Stimulated activated CD4-positive, alpha-beta T cell treated with anti-CD3 and anti-CD28 coated beads, TNF-alpha, amount 100 ng/mL, for 48 hours (primary cell): ENCODE data around the gene ARHGEF17.

Source experiments
- DNase-seq, 3 donors: peaks; one replicate each; pipeline ENCODE4 v3.0.0-alpha.2; 2020; ENCODE audit warnings: low read depth in 3 of 3

ARHGEF17 gene

GRCh38 chr11:73358071-73358470, 50.0 kb downstream of the ARHGEF17 start:
- no peak for DNase-seq

- no peak for DNase-seq
These were observed 51.3 kb downstream of the ARHGEF17 start for GRCh38 chr11:73359341-73359740.

- DNase-seq, result no peak
These were observed 52.1 kb downstream of the ARHGEF17 start for GRCh38 chr11:73359930-73360742.

- no peak for DNase-seq
These were observed 52.8 kb downstream of the ARHGEF17 start for GRCh38 chr11:73360743-73361369.

- no peak for DNase-seq
These were observed 54.1 kb downstream of the ARHGEF17 start for GRCh38 chr11:73361953-73362776.

- DNase-seq, result no peak
These were observed 55.1 kb downstream of the ARHGEF17 start for GRCh38 chr11:73363147-73363546.

- DNase-seq, result no peak
These were observed 57.5 kb downstream of the ARHGEF17 start for GRCh38 chr11:73365352-73366264.

GRCh38 chr11:73366265-73366610, 58.2 kb downstream of the ARHGEF17 start:
- no peak for DNase-seq

- DNase-seq, result no peak
These were observed 58.9 kb downstream of the ARHGEF17 start for GRCh38 chr11:73366953-73367352.

GRCh38 chr11:73367482-73368024, 59.5 kb downstream of the ARHGEF17 start:
- DNase-seq, result no peak

- no peak for DNase-seq
These were observed 64.4 kb downstream of the ARHGEF17 start for GRCh38 chr11:73372375-73372993.

GRCh38 chr11:73374151-73374550, 66.1 kb downstream of the ARHGEF17 start:
- no peak for DNase-seq

- no peak for DNase-seq
These were observed 67.7 kb downstream of the ARHGEF17 start for GRCh38 chr11:73375830-73376159.

- peak; percentile 83 to 88 (median 87) for DNase-seq
These were observed 68.2 kb downstream of the ARHGEF17 start, which contains the start of gene RELT for GRCh38 chr11:73376160-73376802. Gene RELT, plus strand, starts transcription at chr11:73376399. Its CDS starts 12,738 bp downstream, at chr11:73389137.

GRCh38 chr11:73376803-73377629, 68.9 kb downstream of the ARHGEF17 start:
- DNase-seq, result peak; percentile 32 to 45 (median 39)

- DNase-seq, result no peak
These were observed 71.3 kb downstream of the ARHGEF17 start for GRCh38 chr11:73379189-73379880.

- no peak for DNase-seq
These were observed 72.3 kb downstream of the ARHGEF17 start for GRCh38 chr11:73380331-73380730.

GRCh38 chr11:73380897-73381410, 72.9 kb downstream of the ARHGEF17 start:
- no peak for DNase-seq
